A549 (cell line): Measurements from ENCODE around the gene TENT5A.
"Not testable (repeated sequence)": the region's sequence is repeated elsewhere in the genome, so short reads cannot be mapped to it uniquely, and the experiment has no call there.

Experiments
- CTCF ChIP-seq: fragments of >200 bp; sonication (Bioruptor Twin); formaldehyde crosslinking; IDR thresholded peaks from 3 replicates; pipeline ENCODE4 v1.5.1; 2016
- EP300 ChIP-seq, 2 experiments: fragments of >200 bp; sonication (Bioruptor Twin); formaldehyde crosslinking; IDR thresholded peaks; 2 replicates in 1 of 2; 3 replicates in 1 of 2; pipeline ENCODE4 v1.6.1; 2016 to 2017
- HES2 ChIP-seq: fragments of >200 bp; sonication (Bioruptor Twin); formaldehyde crosslinking; IDR thresholded peaks from 2 replicates; pipeline ENCODE4 v1.6.1; 2016
- MAFK ChIP-seq: fragments of 450-650 bp; IDR thresholded peaks from 2 replicates; pipeline ENCODE4 v1.6.1; 2014; ENCODE audit not compliant: partially characterized antibody
- PBX3 ChIP-seq: IDR thresholded peaks from 2 replicates; pipeline ENCODE4 v1.6.1; 2012
- POLR2A ChIP-seq: IDR thresholded peaks from 2 replicates; pipeline ENCODE4 v1.6.1; 2012; ENCODE audit warnings: mild to moderate bottlenecking, low read length
- RNF2 ChIP-seq: fragments of 200-600 bp; sonication (generic); IDR thresholded peaks from 2 replicates; pipeline ENCODE4 v1.6.1; 2016; ENCODE audit warnings: low read depth, mild to moderate bottlenecking, antibody characterized with exemption, moderate library complexity, borderline replicate concordance
- SMC3 ChIP-seq: fragments of >200 bp; sonication (Bioruptor Twin); formaldehyde crosslinking; IDR thresholded peaks from 3 replicates; pipeline ENCODE4 v1.6.1; 2018; ENCODE audit warnings: inconsistent platforms
- SREBF2 ChIP-seq: fragments of 450-650 bp; IDR thresholded peaks from 2 replicates; pipeline ENCODE4 v1.6.1; 2014; ENCODE audit warnings: mild to moderate bottlenecking, moderate library complexity
- USF2 ChIP-seq: fragments of 450-650 bp; IDR thresholded peaks from 2 replicates; pipeline ENCODE4 v1.6.1; 2014; ENCODE audit warnings: antibody characterized with exemption
- ZFP36 ChIP-seq: fragments of 450-650 bp; IDR thresholded peaks from 2 replicates; pipeline ENCODE4 v1.6.1; 2014; ENCODE audit warnings: borderline replicate concordance; ENCODE audit not compliant: partially characterized antibody

- not testable (repeated sequence) for TF ChIP-seq HES2; USF2; CTCF; RNF2; ZFP36; POLR2A; EP300 (IDR thresholded peaks at IDR 0.05); SREBF2; SMC3; MAFK; PBX3
Measured at GRCh38 chr6:81740591-81740990, 11.9 kb downstream of the TENT5A start.
